Vagina (tissue), 2 donors: Measurements from ENCODE around the gene OBSCN.

Experiments used
- CTCF ChIP-seq, 3 experiments: fragments of 450-650 bp in 2 of 3; fragments of 200-600 bp in 1 of 3; sonication (generic) in 1 of 3; IDR thresholded peaks; one replicate each; pipeline ENCODE4 v1.5.1; 2017 to 2019; ENCODE audit warnings: antibody characterized with exemption in 3 of 3, mild to moderate bottlenecking in 2 of 3, moderate library complexity in 2 of 3
- POLR2A ChIP-seq, 2 donors: fragments of 450-650 bp; IDR thresholded peaks; one replicate each; pipeline ENCODE4 v1.6.1; 2017; ENCODE audit warnings: antibody characterized with exemption in 2 of 2, mild to moderate bottlenecking in 2 of 2, moderate library complexity in 2 of 2
- POLR2AphosphoS5 ChIP-seq, 2 donors: sonication (generic); formaldehyde crosslinking; IDR thresholded peaks; one replicate each; pipeline ENCODE4 v1.9.0; 2017; ENCODE audit warnings: antibody characterized with exemption in 2 of 2, mild to moderate bottlenecking in 2 of 2, low read depth in 1 of 2; ENCODE audit not compliant: insufficient read depth in 1 of 2

DNA sequence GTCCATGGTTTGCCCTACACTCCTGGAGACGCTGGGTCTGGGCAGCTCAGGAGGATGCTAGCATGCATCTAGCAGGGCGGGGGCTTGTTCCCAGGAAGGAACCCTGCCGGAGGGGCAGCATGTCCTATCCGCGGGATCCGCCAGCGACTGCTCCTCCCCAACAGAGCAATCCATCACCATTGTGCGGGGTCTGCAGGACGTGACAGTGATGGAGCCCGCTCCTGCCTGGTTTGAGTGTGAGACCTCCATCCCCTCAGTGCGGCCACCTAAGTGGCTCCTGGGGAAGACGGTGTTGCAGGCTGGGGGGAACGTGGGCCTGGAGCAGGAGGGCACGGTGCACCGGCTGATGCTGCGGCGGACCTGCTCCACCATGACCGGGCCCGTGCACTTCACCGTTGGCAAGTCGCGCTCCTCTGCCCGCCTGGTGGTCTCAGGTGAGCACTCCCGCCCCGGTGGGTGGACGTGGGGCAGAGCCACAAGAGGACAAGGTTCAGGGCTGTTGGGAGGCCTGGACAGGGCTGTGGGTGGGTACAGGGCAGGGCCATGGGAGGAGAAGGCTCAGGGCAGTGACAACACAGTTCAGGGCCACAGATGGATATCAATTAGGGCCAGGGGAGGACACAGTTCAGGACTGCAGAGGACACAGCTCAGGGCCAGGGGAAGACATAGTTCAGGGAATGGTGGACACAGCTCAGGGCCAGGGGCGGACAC, 71.3 kb downstream of the OBSCN start:
- TF ChIP-seq CTCF (IDR thresholded peaks at IDR 0.05) = no peak
- no peak for TF ChIP-seq POLR2AphosphoS5 (IDR thresholded peaks at IDR 0.05; ENCODE audit: insufficient read depth in 1 of 2, low read depth in 1 of 2)
- TF ChIP-seq POLR2A (IDR thresholded peaks at IDR 0.05) = no peak
